Measurements from ENCODE around the gene UNC45A.

DNA sequence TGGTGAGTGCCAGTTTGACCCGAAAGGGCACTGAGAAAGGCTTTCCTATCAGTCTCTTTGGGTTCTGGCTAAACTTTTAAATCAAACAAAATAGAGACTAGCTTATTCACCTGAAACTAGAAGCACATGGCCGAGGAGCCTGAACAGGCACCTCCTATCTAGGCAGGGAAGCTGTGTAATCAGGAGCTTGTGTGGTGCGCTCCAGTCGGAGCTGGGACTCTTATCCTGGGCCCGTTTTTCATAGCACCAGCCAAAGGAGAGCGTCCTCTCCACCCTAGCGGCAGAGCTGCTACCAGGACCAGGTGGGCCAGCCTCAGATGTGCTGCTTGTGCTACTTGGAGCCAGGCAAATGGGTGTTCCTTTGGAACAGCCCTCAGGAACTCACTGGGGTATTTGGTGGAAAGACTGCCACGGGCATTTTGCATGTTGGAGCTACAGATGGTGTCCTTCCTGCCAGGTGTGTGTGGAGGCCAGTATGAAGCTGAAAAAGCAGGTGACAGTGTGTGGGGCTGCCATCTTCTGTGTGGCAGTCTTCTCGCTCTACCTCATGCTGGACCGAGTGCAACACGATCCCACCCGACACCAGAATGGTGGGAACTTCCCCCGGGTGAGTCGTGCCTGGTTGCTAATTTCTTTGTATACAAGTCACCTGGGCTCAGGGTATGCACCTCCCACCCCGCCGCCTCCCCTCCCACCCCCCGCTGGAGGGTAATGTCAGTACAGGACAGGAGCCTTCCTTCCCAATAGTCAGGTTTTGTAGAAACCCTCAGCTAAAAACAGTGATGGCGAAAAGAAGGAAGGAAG, 31.1 kb upstream of the UNC45A start:
- TF ChIP-seq POLR2A (IDR thresholded peaks at IDR 0.05) (no peak), EP300 (IDR thresholded peaks at IDR 0.05) (no peak)
- TF ChIP-seq, protein P1, sequence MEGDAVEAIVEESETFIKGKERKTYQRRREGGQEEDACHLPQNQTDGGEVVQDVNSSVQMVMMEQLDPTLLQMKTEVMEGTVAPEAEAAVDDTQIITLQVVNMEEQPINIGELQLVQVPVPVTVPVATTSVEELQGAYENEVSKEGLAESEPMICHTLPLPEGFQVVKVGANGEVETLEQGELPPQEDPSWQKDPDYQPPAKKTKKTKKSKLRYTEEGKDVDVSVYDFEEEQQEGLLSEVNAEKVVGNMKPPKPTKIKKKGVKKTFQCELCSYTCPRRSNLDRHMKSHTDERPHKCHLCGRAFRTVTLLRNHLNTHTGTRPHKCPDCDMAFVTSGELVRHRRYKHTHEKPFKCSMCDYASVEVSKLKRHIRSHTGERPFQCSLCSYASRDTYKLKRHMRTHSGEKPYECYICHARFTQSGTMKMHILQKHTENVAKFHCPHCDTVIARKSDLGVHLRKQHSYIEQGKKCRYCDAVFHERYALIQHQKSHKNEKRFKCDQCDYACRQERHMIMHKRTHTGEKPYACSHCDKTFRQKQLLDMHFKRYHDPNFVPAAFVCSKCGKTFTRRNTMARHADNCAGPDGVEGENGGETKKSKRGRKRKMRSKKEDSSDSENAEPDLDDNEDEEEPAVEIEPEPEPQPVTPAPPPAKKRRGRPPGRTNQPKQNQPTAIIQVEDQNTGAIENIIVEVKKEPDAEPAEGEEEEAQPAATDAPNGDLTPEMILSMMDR (IDR thresholded peaks at IDR 0.05) = no peak

Data from ovary (tissue), 3 donors.